CD4-positive, alpha-beta T cell (primary cell): ENCODE measurements around the gene RASD2. TPM values are rescaled to one million over a fixed set of nuclear protein-coding genes. Genes with fewer than 3 reads are reported as not detected.

Experiments used
- ATAC-seq: fragments of 200-7000 bp; cut with Tn5 transposase; one replicate; pipeline ENCODE4 v1.10.0; 2022; ENCODE audit warnings: mild to moderate bottlenecking; ENCODE audit not compliant: poor library complexity
- CTCF ChIA-PET: fragments of 350-600 bp; sonication (Branson Sonifier 250); formaldehyde crosslinking; loops from one replicate; lab custom pipeline; 2021; ENCODE audit warnings: antibody characterized with exemption, inconsistent platforms; lab: Charles Lee
- POLR2A ChIA-PET: fragments of 350-600 bp; sonication (Branson Sonifier 250); formaldehyde crosslinking; loops from one replicate; lab custom pipeline; 2021; ENCODE audit warnings: antibody characterized with exemption, inconsistent platforms; lab: Charles Lee
- DNase-seq, 14 experiments: peaks; one replicate each; pipeline ENCODE4 v3.0.0-alpha.2; 2013 to 2020; ENCODE audit warnings: mixed read lengths in 2 of 14
- H3K27ac ChIP-seq, 2 donors: one replicate each; pipeline versions ENCODE4 v1.5.1 to v1.7.0; 2013; ENCODE audit warnings: low read length in 2 of 2, low read depth in 1 of 2, mild to moderate bottlenecking in 1 of 2
- H3K27me3 ChIP-seq, 2 experiments: 1 replicate in 1 of 2; 2 replicates in 1 of 2; pipeline versions ENCODE4 v1.6.1 to v1.7.0; 2013; ENCODE audit warnings: low read length in 2 of 2, control low read depth in 1 of 2, mild to moderate bottlenecking in 1 of 2, moderate library complexity in 1 of 2; ENCODE audit not compliant: insufficient read depth in 2 of 2, control insufficient read depth in 1 of 2
- H3K36me3 ChIP-seq: one replicate; pipeline ENCODE4 v1.6.1; 2013; ENCODE audit warnings: low read length, control low read depth; ENCODE audit not compliant: insufficient read depth
- H3K4me1 ChIP-seq: one replicate; pipeline ENCODE4 v1.6.1; 2013; ENCODE audit warnings: low read length, control low read depth; ENCODE audit not compliant: insufficient read depth
- H3K4me3 ChIP-seq: one replicate; pipeline ENCODE4 v1.5.1; 2013; ENCODE audit warnings: mild to moderate bottlenecking, low read length, moderate library complexity
- H3K9me3 ChIP-seq, 2 experiments: 1 replicate in 1 of 2; 2 replicates in 1 of 2; pipeline versions ENCODE4 v1.6.1 to v1.7.0; 2013; ENCODE audit warnings: low read length in 2 of 2, mild to moderate bottlenecking in 2 of 2, control low read depth in 1 of 2, moderate library complexity in 1 of 2; ENCODE audit not compliant: control insufficient read depth in 1 of 2, insufficient read depth in 1 of 2
- H3K27ac Mint-ChIP-seq: one replicate; pipeline ENCODE4 v1.8.0; 2020; ENCODE audit warnings: mixed read lengths
- H3K27me3 Mint-ChIP-seq: one replicate; pipeline ENCODE4 v1.8.0; 2021; ENCODE audit warnings: mixed read lengths
- H3K36me3 Mint-ChIP-seq: one replicate; pipeline ENCODE4 v1.8.0; 2021; ENCODE audit warnings: low read depth, mixed read lengths
- H3K4me1 Mint-ChIP-seq: one replicate; pipeline ENCODE4 v1.8.0; 2021; ENCODE audit warnings: low read depth, mixed read lengths
- H3K4me3 Mint-ChIP-seq: one replicate; pipeline ENCODE4 v1.8.0; 2020; ENCODE audit warnings: mild to moderate bottlenecking, mixed read lengths
- H3K9me3 Mint-ChIP-seq: one replicate; pipeline ENCODE4 v1.8.0; 2020; ENCODE audit warnings: mixed read lengths
- CTCF ChIP-seq: fragments of 200-600 bp; IDR thresholded peaks from one replicate; pipeline ENCODE4 v1.8.0; 2022; ENCODE audit warnings: antibody characterized with exemption, mild to moderate bottlenecking
- intact Hi-C, 2 experiments: fragments of 100-400 bp; cut with DNase I in 1 of 2; cut with micrococcal nuclease in 1 of 2; formaldehyde crosslinking; loops; one replicate each; pipeline versions ENCODE4 v1.15.1 to v1.9.0; 2023 to 2025; cut with DNase I, micrococcal nuclease
- total RNA-seq, 174 experiments: library from RNA in 2 of 174; stranded (reverse) in 2 of 174; gene quantifications; one replicate each; pipeline ENCODE4 v1.2.3 and lab custom pipeline; 2021 to 2026

The RASD2 gene
- total RNA-seq, 2 experiments from 2014 or later: 1.4 to 1.6 TPM

- Mint-ChIP-seq H3K27ac (no peak overlapping the region), H3K9me3 (no peaks in the 10 kb centered on the region), H3K36me3 (no peaks in the 10 kb centered on the region), H3K4me3 (no peak overlapping the region), H3K4me1 (no peaks in the 10 kb centered on the region), H3K27me3 (peaks cover 51% of the 10 kb centered on the region)
- intact Hi-C loops: no loop called here
- Histone ChIP-seq H3K9me3 (no peaks in the 10 kb centered on the region), H3K27ac (no peak overlapping the region), H3K4me1 (no peaks in the 10 kb centered on the region), H3K27me3 (peaks cover 4 to 15% of the 10 kb centered on the region in 2 experiments), H3K36me3 (no peaks in the 10 kb centered on the region), H3K4me3 (no peak overlapping the region)
- POLR2A ChIA-PET: no interaction called here
- TF ChIP-seq CTCF: no peak
- CTCF ChIA-PET: no interaction called here
- DNase-seq: no peak
- ATAC-seq: no peak
Measured at GRCh38 chr22:35518811-35519210, 21.8 kb upstream of the RASD2 start.

- H3K4me1 Mint-ChIP-seq: no peaks in the 10 kb centered on the region
- Histone ChIP-seq H3K4me3 (no peak overlapping the region), H3K36me3 (no peaks in the 10 kb centered on the region), H3K4me1 (no peaks in the 10 kb centered on the region), H3K27ac (no peak overlapping the region), H3K9me3 (no peaks in the 10 kb centered on the region), H3K27me3 (peaks cover 4 to 15% of the 10 kb centered on the region in 2 experiments)
- no peak overlapping the region for H3K27ac Mint-ChIP-seq
- POLR2A ChIA-PET: no interaction called here
- no peak for TF ChIP-seq CTCF
- DNase-seq (no peak), ATAC-seq (no peak)
- no peaks in the 10 kb centered on the region for H3K9me3 Mint-ChIP-seq
- no peak overlapping the region for H3K4me3 Mint-ChIP-seq
- intact Hi-C loops: no loop called here
- CTCF ChIA-PET: no interaction called here
- H3K27me3 Mint-ChIP-seq: peaks cover 48% of the 10 kb centered on the region
- H3K36me3 Mint-ChIP-seq: no peaks in the 10 kb centered on the region
Measured at GRCh38 chr22:35519306-35520000, 21.2 kb upstream of the RASD2 start.

- Histone ChIP-seq H3K27ac (no peak overlapping the region), H3K36me3 (no peaks in the 10 kb centered on the region), H3K9me3 (no peaks in the 10 kb centered on the region), H3K4me3 (no peak overlapping the region), H3K4me1 (no peaks in the 10 kb centered on the region), H3K27me3 (peaks cover 4 to 15% of the 10 kb centered on the region in 2 experiments)
- DNase-seq (no peak), ATAC-seq (no peak)
- H3K9me3 Mint-ChIP-seq: no peaks in the 10 kb centered on the region
- POLR2A ChIA-PET: no interaction called here
- no peaks in the 10 kb centered on the region for H3K36me3 Mint-ChIP-seq
- H3K27me3 Mint-ChIP-seq: peaks cover 44% of the 10 kb centered on the region
- no peak overlapping the region for H3K4me3 Mint-ChIP-seq
- TF ChIP-seq CTCF: no peak
- intact Hi-C loops: no loop called here
- H3K27ac Mint-ChIP-seq: no peak overlapping the region
- no peaks in the 10 kb centered on the region for H3K4me1 Mint-ChIP-seq
- CTCF ChIA-PET: no interaction called here
Measured at GRCh38 chr22:35521358-35522224, 19.0 kb upstream of the RASD2 start.
